A549 treated with CpdA at 1 μM for 4 hours (cell line): ENCODE results near the gene CCS. TPM values are rescaled to one million over a fixed set of nuclear protein-coding genes. Genes with fewer than 3 reads are reported as not detected.

Experiments
- total RNA-seq: library from RNA; stranded (reverse); fragments of 200-300 nt; extraction: Qiagen RNA extraction; gene quantifications from 5 replicates; pipeline ENCODE4 v1.2.3, GENCODE V29; 2022; ENCODE audit warnings: low read depth

The CCS gene, protein sequence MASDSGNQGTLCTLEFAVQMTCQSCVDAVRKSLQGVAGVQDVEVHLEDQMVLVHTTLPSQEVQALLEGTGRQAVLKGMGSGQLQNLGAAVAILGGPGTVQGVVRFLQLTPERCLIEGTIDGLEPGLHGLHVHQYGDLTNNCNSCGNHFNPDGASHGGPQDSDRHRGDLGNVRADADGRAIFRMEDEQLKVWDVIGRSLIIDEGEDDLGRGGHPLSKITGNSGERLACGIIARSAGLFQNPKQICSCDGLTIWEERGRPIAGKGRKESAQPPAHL
- 24.2 to 30.2 TPM (median 26.9 TPM) in 5 replicates for total RNA-seq

GRCh38 chr11:66592457-66593302 is at the start of gene CCS, which contains the start of gene CCDC87:
Gene CCS (plus strand): TSS chr11:66593185. CDS start chr11:66593262, 77 bp downstream.
Gene CCDC87 (minus strand): TSS chr11:66593063. CDS start chr11:66593015, 48 bp downstream.

DNA sequence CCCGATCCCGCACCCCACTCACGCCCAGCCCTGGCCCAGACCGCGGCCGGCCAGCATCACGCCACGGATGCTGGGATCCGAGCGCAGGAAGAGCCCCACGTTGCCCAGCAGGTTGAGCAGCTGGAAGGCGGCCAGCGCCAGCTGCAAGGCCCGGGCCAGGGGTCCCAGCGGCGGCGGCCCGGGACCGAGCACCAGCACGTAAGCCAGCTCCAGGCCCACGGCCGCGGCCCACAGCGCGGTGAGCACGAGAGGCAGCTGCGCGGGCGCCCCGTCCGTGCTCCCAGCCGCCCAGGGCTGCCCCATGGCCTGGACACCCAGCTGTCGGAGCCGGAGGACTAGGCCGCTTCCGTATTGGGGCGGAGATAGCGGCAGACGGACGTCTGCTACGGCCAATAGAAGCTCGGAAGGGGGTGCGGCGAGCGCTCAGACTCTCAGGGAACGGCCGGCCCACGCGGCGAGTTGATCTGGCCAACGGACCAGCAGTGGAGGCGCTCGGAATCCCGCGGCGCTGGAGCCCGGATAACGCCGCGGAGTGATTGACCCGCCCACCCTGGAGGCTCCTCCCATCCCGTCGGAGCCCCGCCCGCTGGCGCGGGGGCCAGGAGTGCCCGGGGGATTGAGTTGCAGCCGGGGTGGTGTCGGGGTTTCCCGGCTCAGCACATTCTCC is 47.2 kb upstream of the CCS start, which contains the start of gene ZDHHC24:
ZDHHC24 (minus strand) TSS at position 348 of the 667 bp plus-strand sequence; CDS start at position 303, 45 bp downstream.

GRCh38 chr11:66546368-66546965 is 46.5 kb upstream of the CCS start, which contains the start of gene ACTN3:
Gene ACTN3 (plus strand): TSS chr11:66546903. CDS start chr11:66546938, 35 bp downstream.

GRCh38 chr11:66568124-66568916 is 24.7 kb upstream of the CCS start, which contains the start of gene CTSF:
Gene CTSF (minus strand): TSS chr11:66568606. CDS start chr11:66568486, 120 bp downstream.

DNA sequence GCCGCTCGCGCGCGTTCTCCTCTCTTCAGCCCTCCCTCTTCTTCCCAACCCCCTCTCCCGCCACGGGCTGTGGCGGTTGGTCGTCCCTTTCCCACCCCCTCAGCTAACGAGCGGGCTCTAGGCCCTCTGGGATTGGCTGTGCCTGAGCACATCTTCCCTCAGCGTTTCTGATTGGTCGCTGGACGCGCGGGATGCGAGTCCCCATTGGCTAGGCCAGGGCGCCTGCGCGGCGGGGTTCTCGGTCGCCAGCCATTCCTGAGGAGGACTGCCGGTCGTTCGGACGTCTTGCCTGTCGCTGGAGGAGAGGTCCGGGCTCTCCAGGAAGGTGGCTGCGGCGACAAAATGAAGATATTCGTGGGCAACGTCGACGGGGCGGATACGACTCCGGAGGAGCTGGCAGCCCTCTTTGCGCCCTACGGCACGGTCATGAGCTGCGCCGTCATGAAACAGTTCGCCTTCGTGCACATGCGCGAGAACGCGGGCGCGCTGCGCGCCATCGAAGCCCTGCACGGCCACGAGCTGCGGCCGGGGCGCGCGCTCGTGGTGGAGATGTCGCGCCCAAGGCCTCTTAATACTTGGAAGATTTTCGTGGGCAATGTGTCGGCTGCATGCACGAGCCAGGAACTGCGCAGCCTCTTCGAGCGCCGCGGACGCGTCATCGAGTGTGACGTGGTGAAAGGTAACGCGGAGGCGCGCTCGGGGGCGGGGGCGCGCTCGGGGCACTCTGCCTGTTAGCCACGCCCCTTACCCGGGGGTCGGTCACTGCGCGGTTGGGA is 23.6 kb downstream of the CCS start, which contains the start of gene RBM14:
RBM14 (plus strand) TSS at position 252 of the 776 bp plus-strand sequence; CDS start at position 343, 91 bp downstream.

GRCh38 chr11:66638177-66639065 is 45.4 kb downstream of the CCS start, which contains the start of gene RBM4:
Gene RBM4 (plus strand): TSS chr11:66638703. CDS start chr11:66639712, 1,009 bp downstream.

Other genes with a start within 250 kb of the CCS start
- 82.1 to 102 TPM (median 91.1 TPM) in 5 replicates for gene BRMS1, start 248.1 kb upstream of the CCS start, total RNA-seq
- 14.6 to 20.9 TPM (median 18.5 TPM) in 5 replicates for gene B4GAT1, start 245.6 kb upstream of the CCS start, total RNA-seq
- 3.2 to 5.0 TPM (median 4.5 TPM) in 5 replicates for gene SLC29A2, start 221.4 kb upstream of the CCS start, total RNA-seq
- not detected in 5 replicates for gene NPAS4, start 172.2 kb upstream of the CCS start, total RNA-seq
- 82.6 to 118 TPM (median 108 TPM) in 5 replicates for gene MRPL11, start 154.3 kb upstream of the CCS start, total RNA-seq
- 4.2 to 6.4 TPM (median 4.6 TPM) in 5 replicates for gene PELI3, start 126.3 kb upstream of the CCS start, total RNA-seq
- 47.5 to 58.9 TPM (median 55.8 TPM) in 5 replicates for gene DPP3, start 112.8 kb upstream of the CCS start, total RNA-seq
- 7.7 to 11.2 TPM (median 9.1 TPM) in 5 replicates for gene BBS1, start 82.5 kb upstream of the CCS start, total RNA-seq
- gene ZDHHC24, start 47.1 kb upstream of the CCS start, total RNA-seq, result 7.1 to 14.3 TPM (median 12.0 TPM) in 5 replicates
- 0.01 TPM in 1 of 5 replicates, not detected in the others for gene ACTN3, start 46.3 kb upstream of the CCS start, total RNA-seq
- 28.6 to 39.6 TPM (median 34.1 TPM) in 5 replicates for gene CTSF, start 24.6 kb upstream of the CCS start, total RNA-seq
- 0.51 to 0.89 TPM (median 0.69 TPM) in 5 replicates for gene CCDC87, start 122 bp upstream of the CCS start, total RNA-seq
- 62.2 to 81.0 TPM (median 71.8 TPM) in 5 replicates for gene RBM14, start 23.4 kb downstream of the CCS start, total RNA-seq
- gene RBM4, start 45.5 kb downstream of the CCS start, total RNA-seq, result 132 to 153 TPM (median 141 TPM) in 5 replicates
- gene RBM4B, start 84.7 kb downstream of the CCS start, total RNA-seq, result 21.5 to 23.4 TPM (median 23.1 TPM) in 5 replicates
- 7.6 to 14.1 TPM (median 9.9 TPM) in 5 replicates for gene SPTBN2, start 136.0 kb downstream of the CCS start, total RNA-seq